ENCODE data around the gene C11orf52. TPM values are rescaled to one million over a fixed set of nuclear protein-coding genes. Genes with fewer than 3 reads are reported as not detected.

The C11orf52 gene
- total RNA-seq, 2 experiments from 2014 or later, result not detected

GRCh38 chr11:111910676-111911562 lies 7.8 kb upstream of the C11orf52 start:
- CTCF ChIA-PET, result no interaction called here
- POLR2A ChIA-PET, result no interaction called here

DNA sequence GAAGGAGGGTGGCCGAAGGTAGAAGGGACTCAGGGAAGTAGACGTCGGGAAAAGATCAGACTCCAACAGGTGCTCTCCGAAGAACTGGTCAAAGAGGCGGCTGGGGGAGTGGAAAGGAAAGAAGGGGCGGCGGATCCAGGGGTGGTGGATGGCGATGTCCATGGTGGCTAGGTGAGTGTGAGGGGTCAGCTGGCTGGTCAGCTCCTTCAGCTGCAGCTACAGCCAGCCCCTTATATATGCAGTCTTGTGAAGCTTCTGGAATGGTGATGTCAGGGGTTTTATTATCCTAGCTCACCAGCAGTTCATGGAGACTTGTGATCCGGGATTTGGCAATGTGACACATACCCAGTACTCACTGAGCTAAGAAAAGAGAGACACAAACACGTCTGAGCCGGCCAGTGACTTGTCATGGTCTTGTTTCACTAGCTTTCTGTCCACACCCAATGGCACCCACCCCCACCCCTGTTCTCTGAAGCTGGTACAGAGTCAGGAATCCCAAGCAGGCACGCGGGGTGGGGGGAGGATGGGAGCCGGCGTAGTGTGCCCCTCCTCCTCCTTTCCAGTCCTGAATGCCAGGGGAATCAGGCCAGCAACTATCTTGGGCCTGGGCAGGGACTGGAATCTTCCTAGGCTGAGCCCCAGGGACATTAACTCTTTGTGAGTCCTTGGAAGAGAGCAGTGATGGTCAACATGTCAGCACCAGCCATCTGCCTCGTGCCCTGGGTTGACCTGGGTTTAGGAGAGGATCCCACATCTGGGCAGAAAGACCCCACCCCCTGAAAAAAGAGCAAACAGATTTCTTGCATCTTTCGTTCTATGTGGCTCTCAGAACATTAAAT lies 6.9 kb upstream of the C11orf52 start, which contains the start of gene CRYAB:
TSS of gene CRYAB (minus strand) at position 208 of the 839 bp plus-strand sequence. CDS start at position 162, 46 bp downstream.
- ChIA-PET POLR2A (no interaction called here), CTCF (no interaction called here)

- CTCF ChIA-PET, result no interaction called here
- POLR2A ChIA-PET, result no interaction called here
These were observed 6.2 kb upstream of the C11orf52 start, which contains the start of gene HSPB2 for GRCh38 chr11:111912535-111912934. Gene HSPB2, plus strand, starts transcription at chr11:111912734. Its CDS starts 96 bp downstream, at chr11:111912830.

- ChIA-PET CTCF (interaction anchor here (0.6 kb wide), 1 partner anchor 33 kb away, joined by 3 read pairs; no protein-coding TSS in a partner anchor), POLR2A (interaction anchor here (0.7 kb wide), 1 partner anchor 13 kb away, joined by 3 read pairs; no protein-coding TSS in a partner anchor)
These were observed 5.5 kb upstream of the C11orf52 start for GRCh38 chr11:111913031-111913861.

DNA sequence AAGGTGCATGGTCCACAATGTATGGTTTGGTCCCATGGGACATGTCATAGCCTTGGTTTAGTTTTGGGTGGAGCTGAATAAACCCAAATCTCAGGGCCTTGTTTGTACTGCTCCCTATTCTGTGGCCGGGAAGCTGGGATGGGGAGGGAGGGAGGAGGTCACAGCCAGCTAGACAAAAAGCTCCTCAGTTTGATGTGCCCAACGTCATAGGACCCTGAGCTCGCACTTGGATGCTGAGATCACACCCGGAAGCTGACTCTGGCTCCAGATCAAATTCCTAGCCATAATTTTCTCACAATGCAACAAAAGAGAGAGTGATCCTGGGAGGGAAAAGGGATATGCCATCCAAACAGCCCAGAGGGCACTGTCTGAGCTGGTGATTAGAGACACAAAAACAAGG lies 4.7 kb upstream of the C11orf52 start:
- ChIA-PET POLR2A (interaction anchor here (0.7 kb wide), 1 partner anchor 13 kb away, joined by 3 read pairs; no protein-coding TSS in a partner anchor), CTCF (interaction anchor here (0.5 to 0.7 kb wide), 2 partner anchors 15 to 18 kb away, joined by 3 to 7 read pairs; no protein-coding TSS in a partner anchor)

DNA sequence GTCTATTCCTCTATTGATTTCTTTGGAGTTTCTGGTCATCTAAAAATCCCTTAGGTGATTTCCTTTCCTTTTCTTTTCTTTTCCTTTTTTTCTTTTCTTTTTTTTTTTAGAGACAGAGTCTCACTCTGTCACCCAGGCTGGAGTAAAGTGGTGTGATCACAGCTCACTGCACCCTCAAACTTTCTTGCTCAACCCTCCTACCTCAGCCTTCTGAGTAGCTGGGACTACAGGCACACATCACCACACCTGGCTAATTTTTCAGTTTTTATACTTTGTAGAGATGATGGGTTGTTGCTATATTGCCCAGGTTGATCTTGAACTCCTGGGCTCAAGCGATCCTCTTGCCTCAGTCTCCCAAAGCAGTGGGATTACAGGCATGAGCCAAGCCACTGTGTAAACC lies 1.9 kb upstream of the C11orf52 start:
- CTCF ChIA-PET, result no interaction called here

GRCh38 chr11:111917312-111917711 lies 1.4 kb upstream of the C11orf52 start:
- ChIA-PET CTCF (no interaction called here), POLR2A (interaction anchor here (0.6 kb wide), 1 partner anchor 46 kb away, joined by 6 read pairs; no protein-coding TSS in a partner anchor)

More for the DNA sequence above, 1.9 kb upstream of the C11orf52 start:
- POLR2A ChIA-PET, result no interaction called here

DNA sequence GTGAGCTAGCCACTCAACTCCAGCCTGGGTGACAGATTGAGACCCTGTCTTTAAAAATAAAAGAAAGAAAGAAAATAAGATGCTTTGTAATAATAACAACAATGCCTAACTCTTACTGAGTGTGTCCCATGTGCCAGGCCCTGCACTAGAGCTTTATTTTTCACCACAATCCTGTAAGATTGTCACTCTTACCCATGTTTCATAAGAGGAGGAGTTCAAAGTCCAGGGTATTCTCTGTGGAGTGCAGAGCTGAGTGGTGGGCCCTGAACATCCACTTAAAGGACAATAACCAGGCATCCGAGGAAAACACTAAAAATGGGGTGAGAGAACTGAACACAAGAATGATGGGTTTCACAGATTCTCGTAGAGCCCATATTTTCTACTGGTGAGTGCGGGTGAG lies 925 bp upstream of the C11orf52 start:
- ChIA-PET POLR2A (interaction anchor here (0.6 kb wide), 1 partner anchor 46 kb away, joined by 6 read pairs; no protein-coding TSS in a partner anchor), CTCF (no interaction called here)

DNA sequence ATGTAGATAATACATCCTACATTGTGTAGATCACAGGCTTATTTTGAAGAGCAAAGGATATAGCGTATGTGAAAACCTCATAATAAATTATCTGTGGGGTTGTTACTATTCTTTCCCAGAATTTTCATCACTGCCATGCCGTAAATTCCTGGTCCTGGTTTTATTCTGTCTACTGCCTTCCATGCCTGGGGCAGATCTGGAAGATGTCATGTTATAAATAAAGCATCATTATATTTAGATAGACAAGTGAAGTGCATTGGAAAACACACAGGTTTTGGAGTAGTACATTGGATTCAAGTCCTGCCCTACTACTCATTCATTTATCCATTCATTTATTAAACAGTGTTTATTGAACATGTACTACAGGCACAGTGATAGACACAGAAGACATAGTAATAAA lies 2.2 kb downstream of the C11orf52 start:
- CTCF ChIA-PET, result no interaction called here

DNA sequence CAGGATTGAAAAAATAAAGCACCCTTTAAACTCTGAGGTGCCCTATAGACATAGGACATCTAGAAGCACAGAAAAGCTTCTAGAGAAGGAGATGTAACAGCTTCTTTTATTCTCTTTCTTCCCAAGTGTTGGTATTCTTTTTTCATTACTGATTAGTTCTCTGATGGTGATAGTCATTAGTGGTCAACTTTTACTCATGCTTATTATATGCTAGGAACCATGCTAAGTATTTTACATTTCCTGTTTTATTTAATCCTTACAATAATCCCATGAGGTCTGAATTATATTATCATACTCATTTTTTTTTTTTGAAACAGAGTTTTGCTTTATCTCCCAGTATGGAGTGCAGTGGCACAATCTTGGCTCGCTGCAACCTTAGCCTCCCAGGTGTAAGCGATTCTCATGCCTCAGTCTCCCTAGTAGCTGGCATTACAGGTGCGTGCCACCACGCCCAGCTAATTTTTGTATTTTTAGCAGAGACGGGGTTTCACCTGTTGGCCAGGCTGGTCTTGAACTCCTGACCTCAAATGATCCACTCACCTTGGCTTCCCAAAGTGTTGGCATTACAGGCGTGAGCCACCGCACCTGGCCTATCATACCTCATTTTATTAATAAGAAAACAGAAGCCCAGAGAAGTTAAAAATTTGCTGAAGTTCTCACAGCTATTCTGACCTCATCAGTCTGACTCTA lies 3.0 kb downstream of the C11orf52 start:
- CTCF ChIA-PET, result interaction anchor here (1.1 kb wide), 1 partner anchor 10 kb away, joined by 3 read pairs; no protein-coding TSS in a partner anchor
- POLR2A ChIA-PET, result no interaction called here

More for the DNA sequence above, 2.2 kb downstream of the C11orf52 start:
- POLR2A ChIA-PET, result interaction anchor here (0.5 kb wide), 1 partner anchor 11 kb away, joined by 5 read pairs; no protein-coding TSS in a partner anchor

- ChIA-PET POLR2A (no interaction called here), CTCF (no interaction called here)
These were observed 4.1 kb downstream of the C11orf52 start for GRCh38 chr11:111922803-111923202.

GRCh38 chr11:111923351-111923788 lies 4.7 kb downstream of the C11orf52 start:
- ChIA-PET CTCF (no interaction called here), POLR2A (no interaction called here)

DNA sequence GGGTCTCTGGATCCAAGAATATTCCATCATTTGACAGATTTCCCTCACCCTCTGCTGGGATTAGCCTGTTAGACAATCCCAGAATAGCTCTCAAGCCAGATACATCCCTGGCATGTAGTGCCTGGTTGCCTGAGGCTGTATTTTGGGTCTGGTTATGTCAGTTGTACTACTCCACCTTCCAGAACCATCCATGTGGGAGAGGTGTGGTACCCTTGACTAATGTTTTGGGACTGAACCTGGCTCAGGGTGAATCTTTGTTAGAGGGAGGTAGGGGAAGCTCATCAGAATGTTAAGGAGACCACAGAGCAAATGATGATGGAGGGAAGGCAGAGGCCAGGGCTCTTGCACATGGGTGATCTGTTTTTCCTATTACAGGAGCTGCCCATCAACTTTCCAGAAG lies 5.2 kb downstream of the C11orf52 start:
- CTCF ChIA-PET, result no interaction called here

DNA sequence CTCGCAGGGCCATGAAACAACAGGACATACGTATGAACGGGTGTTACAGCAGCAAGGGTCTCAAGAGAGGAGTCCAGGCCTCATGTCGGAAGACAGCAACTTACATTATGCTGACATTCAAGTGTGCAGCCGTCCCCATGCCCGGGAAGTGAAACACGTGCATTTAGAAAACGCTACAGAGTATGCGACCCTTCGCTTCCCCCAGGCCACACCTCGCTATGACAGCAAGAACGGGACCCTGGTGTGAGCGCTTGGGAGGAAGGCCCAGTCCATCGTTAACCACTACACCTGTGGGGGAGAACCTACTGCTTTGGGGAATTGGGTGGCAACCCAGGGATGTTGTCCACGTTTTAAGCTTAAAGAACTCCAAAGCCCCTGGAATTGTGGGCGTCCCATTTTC lies 7.2 kb downstream of the C11orf52 start:
- POLR2A ChIA-PET, result interaction anchor here (0.7 to 2.2 kb wide), 5 partner anchors 12 to 55 kb away, joined by 3 to 14 read pairs (median 3); partner anchors contain the start of gene ALG9
- CTCF ChIA-PET, result interaction anchor here (1.0 to 2.6 kb wide), 5 partner anchors 11 to 56 kb away, joined by 3 to 17 read pairs (median 3); partner anchors contain the start of genes ALG9 and DIXDC1

More for the DNA sequence above, 5.2 kb downstream of the C11orf52 start:
- POLR2A ChIA-PET, result no interaction called here

DNA sequence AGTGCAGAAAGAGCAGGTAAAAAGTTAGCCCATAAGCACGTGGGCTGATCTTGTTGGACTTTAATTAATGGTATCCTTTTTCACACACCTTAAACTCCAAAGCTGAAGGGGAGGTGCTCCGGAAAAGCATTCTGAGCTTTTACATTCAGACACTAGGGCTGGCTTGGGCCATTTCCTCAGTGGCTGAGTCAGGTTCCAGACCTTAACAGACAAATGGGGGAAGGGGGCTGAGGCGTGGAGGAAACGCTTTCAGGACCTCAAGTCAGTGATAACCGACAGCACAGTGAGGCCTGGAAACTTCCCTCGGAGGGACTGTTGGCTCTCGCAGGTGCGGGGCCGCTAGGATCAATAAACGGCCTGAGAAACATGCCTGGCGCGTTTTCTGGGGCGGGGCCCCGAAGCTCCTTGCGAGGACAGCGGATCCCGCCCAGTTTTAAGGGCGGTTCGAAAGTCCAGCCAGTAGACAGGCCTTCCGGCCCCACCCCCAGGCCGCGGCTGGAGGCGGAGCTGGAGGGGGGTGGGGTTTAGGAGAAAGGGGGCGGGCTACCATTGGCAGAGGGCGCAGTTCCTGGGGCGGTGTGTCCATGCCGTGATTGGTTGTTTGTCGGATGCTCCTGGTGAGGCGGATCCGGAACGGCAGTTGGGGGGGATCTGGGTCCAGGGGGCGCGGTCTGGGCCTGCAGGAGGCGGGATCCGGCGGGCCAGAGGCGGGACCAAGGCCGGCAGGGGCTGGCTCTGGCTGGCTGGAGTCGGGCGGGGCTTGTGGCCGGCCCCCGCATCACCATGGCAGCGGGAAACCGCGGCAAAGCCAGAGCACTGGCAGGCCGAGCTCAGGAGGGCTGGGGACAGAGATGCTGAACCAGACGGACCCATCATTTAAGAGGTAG lies 8.0 kb downstream of the C11orf52 start:
- ChIA-PET CTCF (interaction anchor here (0.6 to 2.6 kb wide), 8 partner anchors 10 to 55 kb away, joined by 3 to 17 read pairs (median 3); partner anchors contain the start of genes ALG9 and DIXDC1), POLR2A (interaction anchor here (0.7 to 2.2 kb wide), 5 partner anchors 12 to 56 kb away, joined by 3 to 14 read pairs (median 3); partner anchors contain the start of gene ALG9)

- ChIA-PET POLR2A (no interaction called here), CTCF (interaction anchor here (1.0 to 1.7 kb wide), 2 partner anchors 66 to 350 kb away, joined by 3 to 6 read pairs; no protein-coding TSS in a partner anchor)
These were observed 11.8 kb downstream of the C11orf52 start for GRCh38 chr11:111930472-111930871.

DNA sequence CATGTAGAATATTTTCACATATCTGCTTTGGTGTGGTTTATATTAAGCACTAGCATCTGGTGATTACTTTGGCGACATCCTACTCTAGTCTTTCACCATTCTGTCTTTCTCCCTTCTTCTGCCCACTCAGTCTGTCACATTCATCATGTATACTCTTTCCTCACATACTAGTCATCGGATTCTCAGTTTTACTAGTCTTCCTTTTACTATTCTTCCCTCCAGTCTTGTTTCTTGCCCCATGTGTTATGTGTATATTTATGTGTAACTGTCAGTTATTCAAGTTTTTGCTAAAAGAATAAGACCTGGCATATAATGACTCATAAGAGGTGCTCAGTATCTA lies 13.9 kb downstream of the C11orf52 start:
- POLR2A ChIA-PET, result interaction anchor here (1.6 kb wide), 1 partner anchor 62 kb away, joined by 3 read pairs; the partner anchor contains the start of gene ALG9

More for the DNA sequence above, 13.9 kb downstream of the C11orf52 start:
- CTCF ChIA-PET, result interaction anchor here (0.9 to 3.1 kb wide), 8 partner anchors 13 to 64 kb away, joined by 3 to 28 read pairs (median 5); partner anchors contain the start of gene ALG9

Measured in activated CD8-positive, alpha-beta memory T cell treated with anti-CD3 and anti-CD28 coated beads for 36 hours (primary cell).